Measurements from ENCODE around the gene SLC22A16. TPM values are rescaled to one million over a fixed set of nuclear protein-coding genes. Genes with fewer than 3 reads are reported as not detected.

SLC22A16 gene
- total and polyA plus RNA-seq, 10 donors, result 0.07 to 2.8 (median 1.1) TPM; not detected in 2

DNA sequence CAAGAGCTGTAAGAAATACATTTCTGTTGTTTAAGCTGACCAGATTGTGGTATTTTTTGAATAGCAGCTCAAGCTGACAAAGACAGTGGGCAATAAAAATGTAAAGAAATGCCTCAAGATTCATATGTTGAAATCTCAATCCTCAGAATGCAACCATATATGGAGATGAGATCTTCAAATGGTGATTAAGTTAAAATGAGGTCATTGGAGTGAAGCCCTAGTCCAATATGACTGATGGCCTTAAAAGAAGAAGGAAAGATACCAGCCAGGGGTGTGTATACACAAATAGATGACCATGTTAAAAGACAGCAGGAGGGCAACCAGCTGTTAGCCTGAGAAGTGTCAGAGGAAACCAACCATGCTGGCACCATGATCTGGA lies 54.0 kb downstream of the SLC22A16 start:
- Histone ChIP-seq H3K4me1 (peaks cover 0 to 8% (median 0%) of the 10 kb centered on the region in 6 donors), H3K9me3 (peaks cover 0 to 12% (median 1%) of the 10 kb centered on the region in 8 donors), H3K36me3 (no peaks in the 10 kb centered on the region), H3K27ac (no peak overlapping the region), H3K4me3 (no peak overlapping the region), H3K27me3 (replicated peaks in 1 of 7) (peaks cover 0 to 15% (median 0%) of the 10 kb centered on the region in 7 donors)
- DNase-seq, result no peak
- intact Hi-C loops (cut with DNase I; ENCODE audit: low total_unique reads), result no loop called here
- TF ChIP-seq POLR2A (IDR thresholded peaks at IDR 0.05) (no peak), POLR2AphosphoS5 (IDR thresholded peaks at IDR 0.05) (no peak)
- TF ChIP-seq, protein P1, sequence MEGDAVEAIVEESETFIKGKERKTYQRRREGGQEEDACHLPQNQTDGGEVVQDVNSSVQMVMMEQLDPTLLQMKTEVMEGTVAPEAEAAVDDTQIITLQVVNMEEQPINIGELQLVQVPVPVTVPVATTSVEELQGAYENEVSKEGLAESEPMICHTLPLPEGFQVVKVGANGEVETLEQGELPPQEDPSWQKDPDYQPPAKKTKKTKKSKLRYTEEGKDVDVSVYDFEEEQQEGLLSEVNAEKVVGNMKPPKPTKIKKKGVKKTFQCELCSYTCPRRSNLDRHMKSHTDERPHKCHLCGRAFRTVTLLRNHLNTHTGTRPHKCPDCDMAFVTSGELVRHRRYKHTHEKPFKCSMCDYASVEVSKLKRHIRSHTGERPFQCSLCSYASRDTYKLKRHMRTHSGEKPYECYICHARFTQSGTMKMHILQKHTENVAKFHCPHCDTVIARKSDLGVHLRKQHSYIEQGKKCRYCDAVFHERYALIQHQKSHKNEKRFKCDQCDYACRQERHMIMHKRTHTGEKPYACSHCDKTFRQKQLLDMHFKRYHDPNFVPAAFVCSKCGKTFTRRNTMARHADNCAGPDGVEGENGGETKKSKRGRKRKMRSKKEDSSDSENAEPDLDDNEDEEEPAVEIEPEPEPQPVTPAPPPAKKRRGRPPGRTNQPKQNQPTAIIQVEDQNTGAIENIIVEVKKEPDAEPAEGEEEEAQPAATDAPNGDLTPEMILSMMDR (IDR thresholded peaks at IDR 0.05 in 8 of 11, conservative IDR thresholded peaks at IDR 0.05 in 3 of 11), result no peak

DNA sequence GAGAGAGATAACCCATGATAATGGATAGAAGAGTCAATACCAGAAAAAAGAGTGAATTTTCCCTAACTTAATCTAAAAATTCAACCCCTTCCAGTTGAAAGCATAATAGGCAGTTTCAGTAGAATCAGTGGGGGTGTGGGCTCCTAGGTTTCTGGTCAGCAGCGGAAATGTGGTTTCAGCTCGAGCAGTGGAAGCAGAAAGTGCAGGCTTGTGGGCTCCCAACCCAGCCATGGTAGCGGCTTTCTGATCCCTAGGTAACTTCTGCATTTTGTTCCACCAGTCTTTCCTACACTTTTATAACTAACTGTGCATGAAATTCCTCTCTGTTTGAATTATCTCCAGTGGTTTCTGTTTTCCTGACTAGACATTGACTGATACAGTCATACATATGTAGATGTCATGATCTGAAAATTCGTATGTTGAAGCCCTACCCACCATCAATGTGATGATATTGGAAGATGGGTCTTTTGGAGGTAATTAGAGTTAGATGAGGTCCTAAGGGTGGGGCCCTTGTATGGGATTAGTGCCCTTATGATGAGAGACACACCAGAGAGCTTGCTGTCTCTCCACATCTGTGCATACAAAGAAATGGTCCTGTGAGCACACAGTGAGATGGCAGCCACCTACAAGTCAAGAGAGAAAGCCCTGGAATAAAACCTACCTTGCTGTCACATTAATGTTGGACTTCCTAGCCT lies 54.5 kb downstream of the SLC22A16 start:
- Histone ChIP-seq H3K36me3 (no peaks in the 10 kb centered on the region), H3K4me1 (peaks cover 0 to 8% (median 0%) of the 10 kb centered on the region in 6 donors), H3K27ac (no peak overlapping the region), H3K27me3 (replicated peaks in 1 of 7) (peaks cover 0 to 15% (median 0%) of the 10 kb centered on the region in 7 donors), H3K9me3 (peaks cover 0 to 12% (median 1%) of the 10 kb centered on the region in 8 donors), H3K4me3 (no peak overlapping the region)
- intact Hi-C loops (cut with DNase I; ENCODE audit: low total_unique reads), result no loop called here
- TF ChIP-seq, protein P1 (IDR thresholded peaks at IDR 0.05 in 8 of 11, conservative IDR thresholded peaks at IDR 0.05 in 3 of 11), result no peak
- TF ChIP-seq POLR2AphosphoS5 (IDR thresholded peaks at IDR 0.05), result no peak
- TF ChIP-seq POLR2A (IDR thresholded peaks at IDR 0.05), result no peak
- no peak for DNase-seq
- WGBS, 5 donors, result 21 to 40% (median 26%) methylated on average over 4 of the region's 4 CpGs

DNA sequence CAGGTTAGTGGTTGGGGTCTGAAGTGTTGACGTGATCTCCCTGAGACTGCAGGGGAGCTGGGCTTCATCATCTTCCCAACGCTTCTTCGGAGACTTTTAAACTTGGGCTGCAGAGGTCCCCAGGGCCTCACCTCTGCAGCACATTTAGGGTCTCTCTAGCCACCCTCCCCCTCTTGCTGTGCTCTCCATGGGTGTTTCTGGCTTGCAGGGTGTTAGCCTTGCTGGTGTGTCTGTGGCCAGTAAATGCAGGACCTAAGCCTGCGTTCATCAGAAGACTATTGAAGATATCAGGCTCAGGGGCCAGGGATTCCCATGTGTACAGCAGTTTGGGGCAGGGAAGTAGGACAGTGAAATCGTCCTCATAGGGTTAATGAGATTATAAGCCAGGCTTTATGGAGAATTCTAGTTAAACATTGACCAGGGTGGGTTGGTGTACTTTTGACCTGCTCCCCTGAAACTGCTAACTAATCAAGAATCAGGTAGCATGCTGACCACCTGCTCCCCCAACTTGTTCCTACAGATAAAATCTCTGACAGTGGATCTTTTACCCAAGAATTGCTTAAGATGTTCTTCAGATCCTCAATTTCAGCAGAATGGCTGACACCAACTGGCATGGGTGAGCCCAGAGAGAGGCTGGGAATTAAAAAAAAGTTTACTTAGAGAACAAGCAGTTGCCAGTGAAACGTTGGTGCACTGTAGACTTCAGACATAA lies 57.2 kb downstream of the SLC22A16 start:
- Histone ChIP-seq H3K36me3 (no peaks in the 10 kb centered on the region), H3K4me1 (peaks cover 0 to 19% (median 4%) of the 10 kb centered on the region in 6 donors), H3K27me3 (replicated peaks in 1 of 7) (peaks cover 0 to 10% (median 0%) of the 10 kb centered on the region in 7 donors), H3K9me3 (peaks cover 0 to 12% (median 1%) of the 10 kb centered on the region in 8 donors), H3K4me3 (no peak overlapping the region), H3K27ac (no peak overlapping the region)
- no peak for DNase-seq
- 74 to 80% (median 78%) methylated on average over 6 of the region's 6 CpGs for WGBS, 5 donors
- intact Hi-C loops (cut with DNase I; ENCODE audit: low total_unique reads), result no loop called here
- TF ChIP-seq POLR2AphosphoS5 (IDR thresholded peaks at IDR 0.05), result no peak
- TF ChIP-seq POLR2A (IDR thresholded peaks at IDR 0.05), result no peak
- TF ChIP-seq, protein P1 (IDR thresholded peaks at IDR 0.05 in 8 of 11, conservative IDR thresholded peaks at IDR 0.05 in 3 of 11), result no peak

DNA sequence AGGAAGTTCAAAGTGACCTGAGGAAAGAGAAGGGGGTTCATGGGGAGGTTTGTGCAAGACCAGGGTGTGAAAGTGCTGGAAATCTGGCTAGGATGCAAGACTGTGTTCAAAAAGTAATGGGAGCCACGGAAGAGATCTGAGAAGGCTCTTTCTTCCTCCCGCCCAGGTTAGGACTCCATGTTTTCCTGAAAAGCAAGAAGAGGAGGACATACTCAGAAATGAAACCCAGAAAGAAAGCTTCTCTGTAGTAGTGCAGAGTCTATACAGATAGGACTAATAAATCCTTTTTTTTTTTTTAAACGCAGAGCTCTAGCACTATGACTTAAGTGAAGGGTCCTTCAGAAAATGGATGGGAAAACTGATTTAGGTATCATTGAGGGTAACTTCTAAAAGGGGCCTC lies 57.8 kb downstream of the SLC22A16 start:
- intact Hi-C loops (cut with DNase I; ENCODE audit: low total_unique reads), result no loop called here
- H3K27ac ChIP-seq, result no peak overlapping the region
- no peaks in the 10 kb centered on the region for H3K36me3 ChIP-seq
- H3K4me1 ChIP-seq, result peaks cover 0 to 20% (median 4%) of the 10 kb centered on the region in 6 donors
- peaks cover 0 to 12% (median 1%) of the 10 kb centered on the region in 8 donors for H3K9me3 ChIP-seq
- TF ChIP-seq POLR2A (IDR thresholded peaks at IDR 0.05) (no peak), POLR2AphosphoS5 (IDR thresholded peaks at IDR 0.05) (no peak)
- TF ChIP-seq, protein P1 (IDR thresholded peaks at IDR 0.05 in 8 of 11, conservative IDR thresholded peaks at IDR 0.05 in 3 of 11), result no peak
- WGBS, 5 donors, result 83 to 93% (median 86%) methylated on average over 3 of the region's 3 CpGs
- peaks cover 0 to 10% (median 0%) of the 10 kb centered on the region in 7 donors for H3K27me3 ChIP-seq (replicated peaks in 1 of 7)
- DNase-seq, result no peak
- H3K4me3 ChIP-seq, result no peak overlapping the region
